HG03432 (cell line): ENCODE data around the gene TRMT2A.

Experiments
- ATAC-seq: cut with Tn5 transposase; IDR thresholded peaks from one replicate; pipeline ENCODE4 v1.9.1; 2021; ENCODE audit warnings: mild to moderate bottlenecking, moderate library complexity; ENCODE audit not compliant: unreplicated experiment

Gene TRMT2A

DNA sequence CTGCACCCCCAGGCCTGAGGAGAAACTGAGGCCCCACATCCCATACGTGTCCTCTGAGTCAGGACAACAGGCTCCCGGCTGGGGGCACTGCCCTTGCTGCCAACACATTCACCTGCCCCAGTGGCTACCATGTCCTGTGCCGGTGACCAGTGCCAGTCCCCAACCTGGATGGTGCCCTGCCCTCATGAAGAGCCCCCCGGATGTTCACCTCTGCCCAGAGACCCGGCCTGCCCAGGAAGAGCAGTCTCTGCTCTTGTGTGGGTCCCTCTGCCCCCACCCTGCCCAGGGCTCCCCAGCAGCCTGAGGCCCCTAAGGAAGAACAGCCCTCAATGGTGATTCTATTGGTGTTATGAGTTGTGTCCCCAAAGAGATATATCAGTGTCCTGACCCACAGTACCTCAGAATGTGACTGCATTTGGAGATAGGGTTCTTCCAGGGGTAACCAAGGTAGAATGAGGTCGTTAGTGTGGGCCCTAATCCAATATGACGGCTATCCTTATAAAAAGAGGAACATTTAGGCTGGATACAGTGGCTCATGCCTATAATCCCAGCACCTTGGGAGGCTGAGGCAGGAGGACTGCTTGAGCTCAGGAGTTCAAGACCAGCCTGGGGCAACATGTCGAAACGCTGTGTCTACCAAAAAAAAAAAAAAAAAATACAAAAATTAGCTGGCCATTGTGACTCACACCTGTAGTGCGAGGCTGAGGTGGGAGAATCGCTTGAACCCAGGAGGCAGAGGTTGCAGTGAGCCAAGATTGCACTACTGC lies 50.2 kb downstream of the TRMT2A start:
- ATAC-seq: no peak

DNA sequence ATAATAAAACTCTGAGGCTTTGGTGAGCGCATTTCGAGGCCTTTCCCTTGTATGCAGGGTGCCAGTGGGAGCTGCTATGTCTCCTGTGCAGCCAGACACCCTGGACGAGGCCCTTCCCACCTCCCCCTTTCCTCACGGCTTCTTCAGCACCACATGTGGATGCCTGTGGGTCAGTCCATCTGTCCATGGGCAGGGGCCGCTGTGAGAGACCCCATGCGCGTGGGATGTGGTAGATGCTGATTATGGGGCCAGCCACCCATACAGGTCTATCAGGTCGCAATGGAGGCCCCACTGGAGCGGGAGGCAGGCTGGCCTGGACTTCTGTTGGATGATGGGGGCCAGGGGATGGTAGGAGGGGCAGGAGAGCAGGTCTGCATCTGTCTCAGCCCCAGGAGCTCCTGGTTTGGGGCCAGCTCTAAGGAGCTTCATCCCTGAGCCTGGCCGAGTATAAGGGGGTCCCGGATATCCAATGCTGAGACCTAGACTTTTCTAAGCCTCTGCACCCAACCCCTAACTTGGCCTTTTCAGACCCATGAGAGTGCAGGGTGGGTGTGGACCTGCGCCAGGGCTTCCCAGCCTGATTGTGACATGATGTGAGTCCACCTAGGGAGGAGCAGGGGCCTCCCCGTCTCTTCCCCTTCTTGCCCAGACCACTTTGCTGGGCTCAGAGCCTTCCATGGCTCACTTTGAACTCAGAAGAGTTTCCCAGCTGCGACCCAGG lies 51.0 kb downstream of the TRMT2A start:
- ATAC-seq: no peak

DNA sequence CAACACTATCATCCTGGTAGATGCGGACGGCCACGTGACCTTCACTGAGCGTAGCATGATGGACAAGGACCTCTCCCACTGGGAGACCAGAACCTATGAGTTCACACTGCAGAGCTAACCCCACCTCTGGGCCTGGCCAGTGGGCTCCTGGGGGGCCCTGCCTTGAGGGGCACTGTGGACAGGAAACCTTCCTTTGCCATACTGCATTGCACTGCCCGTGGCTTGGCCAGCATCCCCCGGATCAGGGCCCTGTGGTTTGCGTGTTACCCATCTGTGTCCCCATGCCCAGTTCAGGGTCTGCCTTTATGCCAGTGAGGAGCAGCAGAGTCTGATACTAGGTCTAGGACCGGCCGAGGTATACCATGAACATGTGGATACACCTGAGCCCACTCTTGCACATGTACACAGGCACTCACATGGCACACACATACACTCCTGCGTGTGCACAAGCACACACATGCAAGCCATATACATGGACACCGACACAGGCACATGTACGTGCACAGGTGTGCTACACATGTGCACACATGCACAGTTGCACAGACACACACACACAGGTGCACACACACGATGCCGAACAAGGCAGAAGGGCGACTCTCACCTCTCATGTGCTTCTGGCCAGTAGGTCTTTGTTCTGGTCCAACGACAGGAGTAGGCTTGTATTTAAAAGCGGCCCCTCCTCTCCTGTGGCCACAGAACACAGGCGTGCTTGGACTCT lies 52.3 kb downstream of the TRMT2A start:
- no peak for ATAC-seq

DNA sequence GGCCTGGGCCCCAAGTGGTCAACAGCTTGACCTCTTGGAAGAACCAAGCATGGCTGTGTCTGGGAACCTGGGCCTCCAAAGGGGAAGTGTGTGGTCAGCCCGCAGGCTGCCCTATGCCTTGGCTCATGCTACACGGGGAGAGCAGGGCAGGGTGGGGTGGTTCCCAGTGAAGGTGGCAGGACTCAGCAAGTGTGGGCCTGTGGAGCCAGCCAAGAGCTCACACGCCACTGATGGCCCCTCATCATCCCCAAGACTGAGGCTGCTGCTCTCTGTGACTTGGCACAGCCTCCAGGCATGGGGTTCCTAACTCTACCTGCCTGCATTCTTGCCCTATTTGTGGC lies 52.9 kb downstream of the TRMT2A start:
- ATAC-seq: no peak

DNA sequence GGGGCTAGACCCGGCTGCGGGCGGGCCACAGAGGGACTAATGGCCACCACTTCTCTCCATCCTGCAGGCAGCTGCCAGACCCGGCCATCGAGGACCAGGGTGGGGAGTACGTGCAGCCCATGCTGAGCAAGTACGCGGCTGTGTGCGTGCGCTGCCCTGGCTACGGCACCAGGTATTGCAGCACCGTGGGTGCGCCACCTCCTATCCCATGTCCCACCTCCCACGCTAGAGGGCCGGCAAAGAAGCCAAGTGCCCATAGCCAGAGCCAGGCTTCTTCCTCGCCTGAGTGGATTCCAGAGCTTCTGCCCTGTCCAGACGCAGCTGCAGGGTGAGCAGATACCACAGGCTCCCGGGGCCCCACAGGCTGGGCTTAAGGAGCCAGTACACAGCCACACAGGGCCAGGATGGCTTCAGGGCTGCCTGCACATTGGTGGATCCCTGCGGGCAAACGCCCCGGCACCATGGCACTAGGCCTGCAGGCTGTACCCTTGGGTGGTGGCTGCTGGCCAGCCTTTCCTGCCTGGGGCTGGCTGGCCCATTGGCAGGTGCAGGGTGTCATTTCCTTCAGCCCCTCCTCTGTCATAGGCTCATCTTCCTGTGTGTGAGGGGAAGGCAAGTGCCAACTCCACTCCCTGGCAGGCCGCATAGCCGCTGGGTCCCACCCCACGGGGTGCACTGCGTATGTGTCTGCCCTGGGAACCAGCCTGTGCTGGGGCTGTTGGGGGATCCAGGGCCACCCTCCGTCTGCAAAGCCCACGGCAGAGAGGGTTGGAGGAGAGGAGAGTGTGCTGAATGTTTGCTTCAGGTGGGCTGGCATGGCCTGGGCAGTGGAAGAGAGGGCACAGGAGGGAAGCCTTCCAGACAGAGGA lies 53.5 kb downstream of the TRMT2A start:
- ATAC-seq: no peak

DNA sequence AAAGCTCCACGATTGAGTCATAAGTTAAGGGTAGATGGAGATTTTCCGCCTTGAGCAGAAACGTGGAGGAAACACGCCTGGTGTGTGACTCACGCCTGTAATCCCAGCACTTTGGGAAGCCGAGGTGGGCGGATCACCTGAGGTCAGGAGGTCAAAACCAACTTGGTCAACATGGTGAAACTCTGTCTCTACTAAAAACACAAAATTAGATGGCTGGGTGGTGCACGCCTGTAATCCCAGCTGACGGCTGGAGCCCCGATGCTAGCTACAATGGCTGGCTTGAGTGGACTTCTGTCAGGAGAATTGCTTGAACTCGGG lies 54.3 kb downstream of the TRMT2A start:
- ATAC-seq: no peak

DNA sequence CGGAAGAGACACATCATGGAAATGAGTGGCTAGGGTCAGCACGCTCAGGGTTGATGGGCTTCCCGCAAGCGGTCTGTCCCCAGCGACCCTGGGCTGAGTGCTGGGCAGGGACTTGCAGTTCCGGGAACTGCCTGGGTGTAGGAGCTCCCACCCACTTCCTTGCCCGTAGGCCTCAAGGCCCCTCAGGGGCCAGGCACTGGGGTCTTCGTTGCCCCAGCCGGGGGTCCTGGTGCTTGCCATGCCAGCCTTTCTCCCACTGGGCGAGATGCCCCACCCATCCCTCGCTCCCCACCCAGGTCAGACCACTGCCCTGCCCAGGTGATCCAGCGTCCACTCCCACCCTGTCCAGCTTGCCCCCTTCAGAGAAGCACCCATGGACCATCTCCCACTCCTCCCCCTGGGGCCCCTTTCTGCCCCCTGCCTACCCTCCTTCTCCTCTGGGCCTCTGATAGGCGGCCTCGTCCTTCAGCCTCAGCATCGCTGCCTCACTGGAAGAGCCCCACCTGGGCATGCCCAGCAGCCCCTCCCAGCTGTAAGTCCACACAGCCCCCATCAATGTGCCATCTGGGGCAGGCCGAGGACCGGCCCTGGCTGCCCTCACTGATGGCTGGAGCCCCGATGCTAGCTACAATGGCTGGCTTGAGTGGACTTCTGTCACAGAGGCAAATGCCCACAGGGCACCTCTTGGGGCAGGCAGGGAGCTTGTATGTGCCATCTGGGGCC lies 54.8 kb downstream of the TRMT2A start:
- ATAC-seq: no peak
